NK-92 (cell line): Measurements from ENCODE around the gene ITGB8.
"Not testable (repeated sequence)": the region's sequence is repeated elsewhere in the genome, so short reads cannot be mapped to it uniquely, and the experiment has no call there.

Source experiments
- DNase-seq: peaks from one replicate; lab custom pipeline; 2025; ENCODE audit not compliant: unreplicated experiment; lab: John Stamatoyannopoulos, UW

Gene ITGB8

GRCh38 chr7:20330239-20330927 is at the start of gene ITGB8:
Gene ITGB8 (plus strand): TSS chr7:20330900. CDS start chr7:20331807, 907 bp downstream.
- DNase-seq, result no peak

- DNase-seq, result no peak
These were observed 47.7 kb upstream of the ITGB8 start for GRCh38 chr7:20282959-20283358.

GRCh38 chr7:20283385-20283784 is 47.3 kb upstream of the ITGB8 start:
- no peak for DNase-seq

- DNase-seq, result no peak
These were observed 46.5 kb upstream of the ITGB8 start for GRCh38 chr7:20284003-20284770.

GRCh38 chr7:20284771-20285143 is 45.9 kb upstream of the ITGB8 start:
- no peak for DNase-seq

GRCh38 chr7:20287317-20287716 is 43.4 kb upstream of the ITGB8 start:
- DNase-seq, result no peak

- no peak for DNase-seq
These were observed 42.7 kb upstream of the ITGB8 start for GRCh38 chr7:20288036-20288435.

GRCh38 chr7:20290505-20291111 is 40.1 kb upstream of the ITGB8 start:
- DNase-seq, result no peak

GRCh38 chr7:20293336-20293735 is 37.4 kb upstream of the ITGB8 start:
- DNase-seq, result no peak

- no peak for DNase-seq
These were observed 34.3 kb upstream of the ITGB8 start for GRCh38 chr7:20296444-20296843.

GRCh38 chr7:20296901-20297300 is 33.8 kb upstream of the ITGB8 start:
- DNase-seq, result no peak

- no peak for DNase-seq
These were observed 32.2 kb upstream of the ITGB8 start for GRCh38 chr7:20298486-20298901.

- DNase-seq, result no peak
These were observed 31.6 kb upstream of the ITGB8 start for GRCh38 chr7:20299145-20299544.

GRCh38 chr7:20299647-20300312 is 30.9 kb upstream of the ITGB8 start:
- DNase-seq, result no peak

- no peak for DNase-seq
These were observed 29.3 kb upstream of the ITGB8 start for GRCh38 chr7:20301311-20301939.

GRCh38 chr7:20302300-20302699 is 28.4 kb upstream of the ITGB8 start:
- not testable (repeated sequence) for DNase-seq

- no peak for DNase-seq
These were observed 27.8 kb upstream of the ITGB8 start for GRCh38 chr7:20302891-20303290.

GRCh38 chr7:20304366-20304765 is 26.3 kb upstream of the ITGB8 start:
- no peak for DNase-seq

- DNase-seq, result no peak
These were observed 25.0 kb upstream of the ITGB8 start for GRCh38 chr7:20305726-20306125.

GRCh38 chr7:20306180-20306946 is 24.3 kb upstream of the ITGB8 start:
- no peak for DNase-seq
